Loucy (cell line): Measurements from ENCODE around the gene BACH2.

ENCODE experiments used
- H2AFZ ChIP-seq: fragments of 200-600 bp; sonication (generic); 2 replicates; pipeline ENCODE4 v1.6.0; 2016; ENCODE audit warnings: antibody characterized with exemption, mild to moderate bottlenecking, low read length, moderate library complexity
- H3F3A ChIP-seq: fragments of 200-600 bp; 2 replicates; pipeline ENCODE4 v1.6.0; 2016; ENCODE audit warnings: antibody characterized with exemption, low read depth, mild to moderate bottlenecking
- H3K27me3 ChIP-seq: fragments of 200-600 bp; sonication (generic); 2 replicates; pipeline ENCODE4 v1.6.1; 2014; ENCODE audit warnings: low read length, mild to moderate bottlenecking; ENCODE audit not compliant: insufficient read depth, poor library complexity, severe bottlenecking
- H3K36me3 ChIP-seq: fragments of 200-600 bp; sonication (generic); 2 replicates; pipeline ENCODE4 v1.6.1; 2016; ENCODE audit warnings: low read length; ENCODE audit not compliant: insufficient read depth
- H3K4me1 ChIP-seq: fragments of 200-600 bp; sonication (generic); 2 replicates; pipeline ENCODE4 v1.5.1; 2014; ENCODE audit warnings: low read length, mild to moderate bottlenecking; ENCODE audit not compliant: insufficient read depth, poor library complexity, severe bottlenecking
- H3K4me2 ChIP-seq: fragments of 200-600 bp; sonication (generic); 2 replicates; pipeline ENCODE4 v1.6.0; 2014; ENCODE audit warnings: antibody characterized with exemption, low read length, low read depth, mild to moderate bottlenecking; ENCODE audit not compliant: poor library complexity, severe bottlenecking
- H3K4me3 ChIP-seq: fragments of 200-600 bp; sonication (generic); 2 replicates; pipeline ENCODE4 v1.5.1; 2014; ENCODE audit warnings: low read length, mild to moderate bottlenecking, mixed read lengths; ENCODE audit not compliant: poor library complexity, severe bottlenecking
- H3K79me2 ChIP-seq: fragments of 200-600 bp; sonication (generic); 2 replicates; pipeline ENCODE4 v1.6.1; 2014; ENCODE audit warnings: low read length; ENCODE audit not compliant: insufficient read depth
- H3K9ac ChIP-seq: fragments of 200-600 bp; sonication (generic); 2 replicates; pipeline ENCODE4 v1.6.0; 2014; ENCODE audit warnings: mild to moderate bottlenecking, low read depth, low read length, moderate library complexity; ENCODE audit not compliant: poor library complexity, severe bottlenecking
- H3K9me2 ChIP-seq: fragments of 200-600 bp; sonication (generic); replicated peaks from 2 replicates; pipeline ENCODE4 v1.6.1; 2016; ENCODE audit warnings: low read depth, low read length, mixed read lengths
- H3K9me3 ChIP-seq: fragments of 200-600 bp; sonication (generic); 2 replicates; pipeline ENCODE4 v1.6.1; 2014; ENCODE audit warnings: mild to moderate bottlenecking, antibody characterized with exemption, low read length, low read depth; ENCODE audit not compliant: insufficient read depth
- H4K20me1 ChIP-seq: fragments of 200-600 bp; sonication (generic); 2 replicates; pipeline ENCODE4 v1.6.0; 2014; ENCODE audit warnings: antibody characterized with exemption, low read length, mild to moderate bottlenecking; ENCODE audit not compliant: insufficient read depth, poor library complexity, severe bottlenecking
- CTCF ChIP-seq: fragments of 200-600 bp; sonication (generic); conservative IDR thresholded peaks from 2 replicates; pipeline ENCODE4 v1.5.1; 2014; ENCODE audit warnings: mild to moderate bottlenecking, antibody characterized with exemption, low read length
- EZH2phosphoT487 ChIP-seq: fragments of 200-600 bp; IDR thresholded peaks from 2 replicates; pipeline ENCODE4 v1.6.1; 2018; ENCODE audit warnings: antibody characterized with exemption, mild to moderate bottlenecking, moderate library complexity, borderline replicate concordance

Gene BACH2

DNA sequence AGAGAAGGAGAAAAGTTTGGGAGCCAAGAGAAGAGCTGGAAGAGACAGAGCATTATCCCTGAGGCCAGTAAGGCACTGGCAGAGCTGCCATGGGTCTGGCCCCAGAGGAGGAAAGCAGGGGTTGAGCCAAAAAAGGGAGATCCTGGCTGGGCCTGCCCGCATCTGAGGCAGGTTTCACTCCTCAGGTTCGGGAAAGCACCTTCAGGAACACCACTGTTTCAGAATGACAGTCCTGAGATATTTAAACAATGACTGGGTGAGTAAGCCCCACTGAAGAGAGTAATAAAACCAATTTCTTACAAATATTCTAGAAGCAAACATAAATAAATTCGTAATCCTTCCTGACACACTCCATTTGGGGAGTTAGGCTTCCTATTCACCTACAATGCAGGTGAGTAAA, 152.2 kb downstream of the BACH2 start:
- TF ChIP-seq CTCF (no peak), EZH2phosphoT487 (no peak)
- H3K79me2 ChIP-seq, result peaks cover 42% of the 10 kb centered on the region; the same call in 1 of the 2 replicates
- H3F3A ChIP-seq, result no peaks in the 10 kb centered on the region
- no peaks in the 10 kb centered on the region for H4K20me1 ChIP-seq
- H3K36me3 ChIP-seq, result peaks cover 7% of the 10 kb centered on the region; the same call in 1 of the 2 replicates
- H3K4me2 ChIP-seq, result no peak overlapping the region
- no peak overlapping the region for H2AFZ ChIP-seq
- no peaks in the 10 kb centered on the region for H3K9me3 ChIP-seq
- no peaks in the 10 kb centered on the region for H3K9me2 ChIP-seq
- H3K4me1 ChIP-seq, result peaks cover 9% of the 10 kb centered on the region
- H3K9ac ChIP-seq, result no peak overlapping the region
- no peaks in the 10 kb centered on the region for H3K27me3 ChIP-seq
- H3K4me3 ChIP-seq, result no peak overlapping the region

- Histone ChIP-seq H3K4me1 (peaks cover 8% of the 10 kb centered on the region), H3F3A (no peaks in the 10 kb centered on the region), H3K79me2 (peaks cover 49% of the 10 kb centered on the region), H3K27me3 (no peaks in the 10 kb centered on the region), H4K20me1 (no peaks in the 10 kb centered on the region), H2AFZ (no peak overlapping the region), H3K9me2 (no peaks in the 10 kb centered on the region), H3K4me3 (no peak overlapping the region), H3K9ac (no peak overlapping the region), H3K4me2 (no peak overlapping the region), H3K9me3 (no peaks in the 10 kb centered on the region), H3K36me3 (no peaks in the 10 kb centered on the region)
- TF ChIP-seq EZH2phosphoT487 (no peak), CTCF (no peak)
Measured at GRCh38 chr6:90140683-90141082, 156.0 kb downstream of the BACH2 start.

DNA sequence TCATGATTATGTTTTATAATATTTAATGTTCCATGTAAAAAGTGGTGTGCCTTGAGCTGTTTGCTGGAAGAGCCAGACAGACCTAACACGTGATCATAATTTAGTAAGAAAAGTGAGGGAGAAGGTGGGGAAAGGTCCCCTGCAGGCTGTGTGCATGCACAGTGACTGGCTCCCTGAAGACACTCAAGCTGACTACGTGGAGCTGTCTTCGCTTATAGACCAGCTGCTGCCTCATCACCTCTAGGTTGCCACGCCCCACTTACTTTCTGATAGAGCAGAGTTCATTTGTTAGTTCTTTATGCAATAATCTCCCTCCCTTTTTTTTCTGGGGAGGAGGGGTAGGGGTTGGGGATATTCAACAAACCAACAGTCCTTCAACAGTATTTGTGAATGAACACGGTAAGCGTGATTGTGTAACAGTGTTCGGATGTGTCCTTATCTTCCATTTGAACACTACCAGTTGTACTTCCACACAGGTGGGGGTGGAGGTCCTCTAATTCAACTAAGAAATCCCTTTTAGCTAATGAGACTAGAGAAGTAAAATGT, 157.3 kb downstream of the BACH2 start:
- Histone ChIP-seq H3K9ac (no peak overlapping the region), H2AFZ (no peak overlapping the region), H3K36me3 (no peaks in the 10 kb centered on the region), H3K79me2 (peaks cover 51% of the 10 kb centered on the region), H3K27me3 (no peaks in the 10 kb centered on the region), H3K9me2 (no peaks in the 10 kb centered on the region), H3F3A (no peaks in the 10 kb centered on the region), H3K9me3 (no peaks in the 10 kb centered on the region), H3K4me3 (no peak overlapping the region), H4K20me1 (no peaks in the 10 kb centered on the region), H3K4me1 (peaks cover 8% of the 10 kb centered on the region), H3K4me2 (no peak overlapping the region)
- TF ChIP-seq CTCF (no peak), EZH2phosphoT487 (no peak)
